COLO668 (cell line): ENCODE data around the gene TPST1.
"Not testable (repeated sequence)": the region's sequence is repeated elsewhere in the genome, so short reads cannot be mapped to it uniquely, and the experiment has no call there.

Experiments used
- DNase-seq: peaks from one replicate; lab custom pipeline; 2025; ENCODE audit not compliant: unreplicated experiment; lab: John Stamatoyannopoulos, UW

TPST1 gene

DNA sequence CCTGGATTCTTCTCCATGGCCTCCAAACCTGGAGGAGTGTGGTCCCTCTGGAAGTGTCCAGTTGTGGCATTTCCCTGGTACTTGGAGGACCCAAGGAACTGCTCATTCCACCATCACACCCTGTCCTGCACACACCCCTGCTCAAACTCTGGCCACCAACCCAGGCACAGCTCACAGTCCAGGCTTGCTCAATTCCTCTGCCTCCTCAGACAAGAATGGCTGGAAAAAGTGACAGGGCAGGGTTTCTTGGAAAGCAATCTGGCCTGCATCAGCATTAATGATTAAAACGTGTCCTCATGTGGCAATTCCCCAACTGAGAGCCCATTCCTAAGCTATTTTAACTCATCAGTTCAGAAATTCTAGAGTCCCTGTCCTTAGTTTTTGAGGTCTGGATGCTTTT, 17.2 kb upstream of the TPST1 start:
- no peak for DNase-seq

DNA sequence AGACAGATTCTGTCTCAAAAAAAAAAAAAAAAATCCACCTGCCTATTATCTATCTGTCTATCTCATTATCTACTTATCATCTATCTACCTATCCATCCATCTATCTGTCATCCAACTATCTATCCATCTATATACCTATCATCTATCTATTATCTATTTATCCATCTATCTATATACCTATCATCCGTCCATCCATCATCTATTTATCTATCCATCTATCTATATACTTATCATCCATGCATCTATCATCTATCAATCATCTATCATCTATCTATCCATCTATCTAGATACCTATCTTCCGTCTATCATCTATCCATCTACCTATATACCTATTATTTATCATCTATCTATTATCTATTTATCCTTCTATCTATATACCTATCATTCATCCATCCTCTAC, 16.5 kb upstream of the TPST1 start:
- no peak for DNase-seq

DNA sequence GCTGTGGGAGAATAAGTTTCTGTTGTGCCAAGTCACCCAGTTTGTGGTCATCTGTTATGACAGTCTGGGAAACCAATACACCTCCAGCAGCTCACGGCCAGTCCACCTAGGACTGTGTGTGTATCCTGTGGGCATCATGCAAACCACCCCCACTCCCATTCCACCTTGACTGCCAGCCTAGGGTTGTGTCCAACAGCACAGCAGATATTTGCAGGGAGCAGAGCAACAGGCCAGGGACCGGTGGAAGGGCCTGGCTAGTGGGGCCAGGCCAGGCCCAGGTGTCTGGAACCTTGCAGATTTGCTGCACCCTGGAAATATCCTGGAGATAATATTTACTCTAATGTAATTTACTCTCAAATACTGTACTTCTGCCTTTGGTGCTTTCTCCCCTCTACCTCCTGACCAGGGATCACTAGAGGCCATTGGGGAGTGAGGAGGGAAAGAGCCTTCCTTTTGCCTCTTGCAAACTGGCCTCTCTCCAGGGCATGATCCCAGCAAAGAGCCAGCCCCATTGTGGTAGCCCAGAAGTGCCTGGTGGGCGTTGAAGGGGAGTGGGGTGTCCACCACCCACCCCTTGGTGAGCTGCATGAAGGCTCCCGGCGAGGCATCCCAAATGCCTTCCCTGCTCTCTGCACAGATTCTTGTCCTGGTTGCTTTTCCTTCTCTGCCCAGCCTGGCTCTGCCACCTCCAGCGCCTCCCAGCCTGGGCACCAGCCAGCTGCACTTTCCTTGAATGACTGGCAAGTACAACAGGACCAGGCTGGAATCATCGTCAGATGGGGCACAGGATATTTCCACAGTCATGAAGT, 15.2 kb upstream of the TPST1 start:
- DNase-seq = no peak

DNA sequence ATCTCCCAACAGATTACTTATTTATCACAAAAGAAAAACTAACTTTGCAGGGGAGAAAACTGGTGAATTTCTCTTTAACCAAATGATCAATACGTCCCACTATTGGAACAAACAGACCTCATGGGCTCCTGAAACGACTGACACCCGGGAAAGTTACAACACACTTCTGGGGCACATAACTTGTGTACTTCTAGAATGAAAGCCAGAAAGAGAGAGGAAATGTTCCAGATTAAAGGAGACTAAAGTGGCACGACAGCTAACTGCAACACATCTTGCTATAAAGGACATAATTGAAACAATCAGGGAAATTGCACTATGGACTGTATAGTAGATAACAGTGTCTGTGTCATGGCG, 14.7 kb upstream of the TPST1 start:
- DNase-seq = no peak

DNA sequence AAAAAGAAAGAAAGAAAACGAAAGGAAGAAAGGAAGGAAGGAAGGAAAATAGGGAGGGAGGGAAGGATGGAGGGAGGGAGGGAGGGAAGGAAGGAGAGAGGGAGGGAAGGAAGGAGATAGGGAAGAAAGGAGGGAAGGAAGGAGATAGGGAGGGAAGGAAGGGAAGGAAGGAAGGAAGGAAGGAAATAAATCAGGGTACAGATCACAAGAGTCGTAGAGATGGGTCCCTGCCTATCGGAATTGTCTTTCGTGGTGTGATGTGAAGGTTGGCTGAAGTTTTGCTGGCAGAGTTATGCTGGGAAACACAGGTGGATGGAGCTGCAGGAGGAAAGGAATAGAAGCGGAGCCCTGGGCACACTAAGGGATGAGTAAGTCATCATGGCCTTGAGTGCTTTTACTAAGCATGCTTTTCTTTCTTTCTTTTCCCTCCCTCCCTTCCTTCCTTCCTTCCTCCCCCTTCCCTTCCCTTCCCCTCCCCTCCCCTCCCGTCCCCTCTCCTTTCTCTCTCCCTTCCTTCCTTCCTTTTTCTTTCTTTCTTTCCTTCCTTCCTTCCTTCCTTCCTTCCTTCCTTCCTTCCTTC, 11.9 kb upstream of the TPST1 start:
- DNase-seq = no peak

DNA sequence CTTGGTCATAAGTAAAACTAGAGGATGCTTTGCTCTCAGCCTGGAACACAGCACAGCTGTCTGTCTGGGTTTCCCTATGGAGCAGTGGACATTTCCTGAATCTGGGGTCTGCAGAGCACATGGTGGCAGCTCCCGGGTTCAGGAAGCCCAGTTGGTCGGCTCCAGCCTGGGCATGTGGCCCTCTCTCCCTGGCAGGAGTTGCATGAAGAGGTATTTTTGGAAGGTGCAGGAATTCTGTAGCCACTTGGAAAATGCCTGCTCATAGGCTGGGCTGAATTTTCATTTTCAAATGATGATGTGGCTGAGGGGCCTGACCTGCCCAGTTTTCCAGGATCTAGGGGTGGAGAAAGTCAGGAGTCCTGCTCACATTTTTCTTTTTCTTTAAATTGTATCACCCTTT, 6.7 kb upstream of the TPST1 start:
- DNase-seq = no peak

DNA sequence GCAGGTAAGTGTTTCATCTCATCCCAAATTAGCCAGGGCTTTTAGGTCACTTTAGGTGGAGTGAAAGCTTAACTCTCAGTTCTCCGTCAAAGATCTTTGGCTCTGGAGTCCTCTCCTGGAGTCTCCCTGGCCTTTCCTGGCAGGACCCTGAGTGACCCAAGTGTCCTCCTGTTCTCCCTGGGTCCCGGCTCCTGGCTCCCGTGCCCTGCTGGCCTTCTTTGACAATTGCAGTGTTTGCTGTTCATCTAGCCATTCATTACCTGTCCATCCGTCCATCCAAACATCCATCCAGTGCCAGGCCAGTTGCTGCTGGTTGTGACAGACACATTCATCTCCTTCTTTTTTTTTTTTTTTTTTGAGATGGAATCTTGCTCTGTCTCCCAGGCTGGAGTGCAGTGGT, 6.2 kb upstream of the TPST1 start:
- no peak for DNase-seq

DNA sequence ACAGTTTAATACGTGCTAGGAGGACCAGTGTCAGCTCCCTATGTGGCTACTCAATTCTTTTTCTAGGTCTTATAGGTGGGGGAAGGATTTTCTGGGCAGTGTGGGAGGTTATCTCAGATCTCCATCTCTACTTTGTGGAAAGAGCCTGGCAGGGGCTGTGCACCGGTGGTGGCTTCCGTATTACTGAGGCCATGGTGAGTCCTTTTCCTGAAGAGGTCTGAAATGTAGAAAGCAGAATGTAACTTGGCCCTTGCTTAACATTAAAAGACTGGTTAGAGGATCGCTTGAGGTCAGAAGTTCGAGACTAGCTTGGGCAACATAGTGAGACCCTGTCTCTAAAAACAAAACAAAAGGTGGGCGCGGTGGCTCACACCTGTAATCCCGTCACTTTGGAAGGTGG, 2.7 kb upstream of the TPST1 start:
- no peak for DNase-seq

DNA sequence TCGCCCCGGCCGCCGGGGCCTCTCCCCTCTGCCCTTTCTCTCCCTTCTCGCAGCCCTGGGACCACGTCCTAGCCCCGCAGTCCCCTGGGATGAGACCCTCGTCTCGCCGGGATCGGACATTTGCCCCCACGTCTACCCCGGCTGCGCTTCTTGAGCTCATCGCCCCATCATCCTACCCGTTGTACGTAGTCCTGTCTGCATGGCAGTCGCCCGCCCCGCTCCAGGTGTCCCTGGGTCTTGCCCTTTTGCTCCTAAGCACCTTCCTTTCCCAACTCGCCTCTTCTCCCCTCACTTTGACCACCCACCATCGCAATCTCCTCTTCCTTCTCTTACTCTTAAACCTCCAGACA, 582 bp downstream of the TPST1 start:
- peak; percentile 24 for DNase-seq

DNA sequence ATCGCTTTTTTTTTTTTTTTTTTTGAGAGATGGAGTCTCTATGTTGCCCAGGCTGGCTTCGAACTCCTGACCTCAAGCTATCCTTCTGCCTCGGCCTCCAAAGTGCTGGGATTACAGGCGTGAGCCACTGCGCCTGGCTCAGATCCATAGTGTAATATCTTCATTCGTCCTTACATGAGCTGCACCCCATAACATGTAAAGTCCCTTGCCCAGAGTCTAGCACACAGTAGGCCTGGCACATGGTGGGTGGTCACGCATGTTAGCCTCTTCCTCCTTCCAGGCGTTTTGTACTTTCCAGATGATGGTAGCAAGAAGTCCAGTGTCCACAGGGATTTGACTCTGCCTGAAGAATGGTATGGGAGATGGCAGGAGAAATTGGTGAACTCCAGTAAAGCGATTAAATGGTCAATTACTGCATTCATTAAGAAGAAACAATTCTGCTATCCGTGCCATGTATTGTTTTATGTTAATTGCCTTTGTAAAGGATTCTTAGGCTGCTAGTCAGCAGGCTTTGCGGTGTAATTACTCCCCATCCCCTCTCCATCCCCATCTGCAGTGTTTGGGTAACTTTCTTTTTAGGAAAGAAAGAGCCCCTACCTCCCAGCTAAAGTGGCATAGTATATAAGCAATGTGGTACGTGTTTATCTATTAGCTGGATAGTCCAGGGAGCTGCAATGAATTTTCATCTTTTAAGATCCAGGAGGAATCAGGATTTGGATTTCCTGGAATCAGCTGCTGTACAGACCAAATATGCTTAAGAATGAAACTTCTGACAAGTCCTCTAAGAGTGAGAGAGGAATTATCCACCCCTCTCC, 1.2 kb downstream of the TPST1 start:
- DNase-seq = no peak

DNA sequence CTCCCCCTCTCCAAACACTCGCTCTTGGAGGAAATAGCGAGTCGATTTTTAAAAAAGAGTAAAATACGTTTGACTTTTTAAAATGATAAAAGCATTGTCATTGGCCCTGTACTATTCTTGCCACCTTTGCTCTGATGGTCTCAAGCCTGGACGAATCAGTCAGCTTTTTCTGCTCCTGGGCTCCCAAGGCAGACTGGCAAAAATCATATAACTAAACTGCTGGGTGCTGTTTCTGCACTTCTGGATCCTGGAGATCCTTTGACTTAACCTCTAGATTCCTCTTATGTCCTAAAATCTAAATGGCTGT, 1.8 kb downstream of the TPST1 start:
- DNase-seq = no peak

DNA sequence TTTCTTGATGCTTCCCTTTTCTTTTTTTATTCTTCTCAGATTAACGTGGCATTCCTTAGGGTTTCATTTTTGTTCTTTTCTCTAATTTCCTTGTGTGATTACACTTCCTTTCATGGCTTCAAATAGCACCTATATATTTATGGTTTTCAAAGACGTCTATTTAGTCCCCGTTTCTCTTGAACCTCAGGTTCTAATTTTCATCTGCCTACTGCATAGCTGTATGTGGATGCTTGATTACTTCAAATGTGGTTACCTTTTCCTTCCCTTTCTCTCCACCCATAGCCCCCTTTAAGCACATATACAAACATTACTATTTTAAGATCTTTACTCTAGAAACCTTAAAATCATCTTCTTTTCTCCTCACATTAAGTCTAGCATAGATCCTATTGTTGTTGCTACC, 2.4 kb downstream of the TPST1 start:
- DNase-seq = no peak

DNA sequence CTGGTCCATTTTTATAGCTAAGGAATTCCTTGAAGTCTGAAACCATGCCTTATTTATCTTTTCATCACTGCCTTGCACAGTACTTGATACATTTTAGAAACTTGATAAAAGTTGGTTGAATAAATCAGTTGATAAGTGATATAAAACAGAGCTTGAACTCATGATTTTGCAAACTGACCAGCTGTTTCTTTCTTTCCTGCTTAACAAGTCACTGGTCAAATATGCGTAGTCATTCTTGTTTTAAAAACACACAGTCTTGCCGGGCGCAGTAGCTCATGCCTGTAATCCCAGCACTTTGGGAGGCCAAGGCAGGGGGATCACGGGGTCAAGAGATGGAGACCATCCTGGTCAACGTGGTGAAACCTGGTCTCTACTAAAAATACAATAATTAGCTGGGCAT, 6.3 kb downstream of the TPST1 start:
- no peak for DNase-seq

DNA sequence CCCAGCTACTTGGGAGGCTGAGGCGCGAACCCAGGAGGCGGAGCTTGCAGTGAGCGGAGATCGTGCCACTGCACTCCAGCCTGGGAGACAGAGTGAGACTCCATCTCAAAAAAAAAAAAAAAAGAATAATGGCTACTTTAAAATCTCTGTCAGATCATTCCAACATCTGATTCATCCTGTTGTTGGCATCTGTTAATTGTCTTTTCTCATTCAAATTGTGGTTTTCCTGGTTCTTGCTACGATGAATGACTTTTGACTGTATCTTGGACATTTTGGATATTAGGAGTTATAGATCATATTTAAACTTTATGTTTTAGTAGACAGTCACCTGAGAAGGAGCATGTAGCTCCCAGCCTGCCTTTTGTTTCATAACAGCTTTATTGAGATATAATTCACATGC, 8.5 kb downstream of the TPST1 start:
- no peak for DNase-seq

DNA sequence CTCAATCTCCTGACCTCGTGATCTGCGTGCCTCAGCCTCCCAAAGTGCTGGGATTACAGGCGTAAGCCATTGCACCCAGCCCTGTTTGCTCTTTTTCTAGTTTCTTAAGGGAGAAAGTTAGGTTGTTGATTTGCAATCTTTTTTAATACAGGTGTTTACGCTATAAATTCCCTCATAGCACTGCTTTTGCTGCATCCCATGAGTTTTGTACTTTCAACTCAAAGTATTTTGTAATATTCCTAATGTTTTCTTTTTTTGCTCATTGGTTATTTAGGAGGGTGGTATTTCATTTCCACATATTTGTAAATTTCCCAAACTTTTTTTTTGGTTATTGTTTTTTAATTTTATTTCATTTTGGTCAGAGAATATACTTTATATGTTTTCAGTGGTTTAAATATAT, 11.6 kb downstream of the TPST1 start:
- DNase-seq = no peak

DNA sequence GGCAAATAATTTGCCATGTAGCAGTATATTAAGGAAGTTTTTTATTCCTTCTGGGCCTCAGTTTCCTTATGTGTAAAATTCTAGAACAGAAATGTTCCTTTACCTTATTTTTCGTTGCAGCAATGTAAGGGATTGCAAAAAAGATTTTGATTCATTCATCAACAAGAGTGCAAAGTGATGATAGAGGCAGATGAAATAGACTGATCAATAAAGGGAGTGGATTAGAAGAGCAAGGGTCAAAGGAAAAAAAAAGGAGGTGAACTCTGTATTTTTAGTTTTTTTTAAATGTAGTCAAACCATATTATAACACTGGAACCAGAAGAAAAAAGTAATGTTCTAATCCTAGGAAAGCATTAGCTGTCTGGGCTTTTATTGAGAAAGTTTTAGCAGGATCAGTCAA, 14.7 kb downstream of the TPST1 start:
- no peak for DNase-seq

DNA sequence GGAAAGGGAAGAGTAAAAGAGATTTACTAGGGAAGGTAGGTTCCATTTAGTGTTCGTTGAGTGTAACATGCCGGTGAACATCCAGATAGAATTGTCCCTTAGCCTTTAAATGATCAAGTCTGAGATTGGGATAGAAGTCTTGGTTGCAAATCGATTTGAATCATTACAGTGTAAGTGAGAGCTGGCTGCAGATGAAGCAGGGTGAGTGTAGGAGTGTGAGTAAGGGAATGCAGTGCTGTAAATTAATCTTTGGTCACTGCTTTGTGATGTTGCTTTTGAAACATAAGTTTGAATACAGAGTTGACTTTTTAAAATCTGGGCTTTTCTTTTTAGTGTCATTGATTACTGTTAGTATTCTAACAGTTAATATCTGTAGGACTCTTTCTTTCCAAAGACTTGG, 16.3 kb downstream of the TPST1 start:
- no peak for DNase-seq

DNA sequence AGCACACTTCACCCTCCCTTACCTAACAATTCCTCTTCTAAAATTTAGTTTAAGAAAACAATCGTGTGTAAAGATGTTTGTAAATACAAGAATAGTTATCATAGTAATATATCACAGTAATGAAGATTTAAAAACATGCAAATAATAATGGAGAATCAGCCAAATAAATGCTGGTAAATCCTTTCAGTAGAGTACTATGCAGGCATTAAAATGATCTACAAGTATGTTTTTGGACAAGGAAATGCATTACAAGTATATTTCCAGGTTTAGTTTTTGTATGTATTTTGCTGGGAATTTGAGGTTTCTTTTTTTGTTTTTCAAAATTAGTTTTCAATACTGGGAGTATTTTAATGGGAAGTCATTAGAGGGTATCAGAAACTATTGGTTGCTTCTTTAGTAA, 22.7 kb downstream of the TPST1 start:
- no peak for DNase-seq

DNA sequence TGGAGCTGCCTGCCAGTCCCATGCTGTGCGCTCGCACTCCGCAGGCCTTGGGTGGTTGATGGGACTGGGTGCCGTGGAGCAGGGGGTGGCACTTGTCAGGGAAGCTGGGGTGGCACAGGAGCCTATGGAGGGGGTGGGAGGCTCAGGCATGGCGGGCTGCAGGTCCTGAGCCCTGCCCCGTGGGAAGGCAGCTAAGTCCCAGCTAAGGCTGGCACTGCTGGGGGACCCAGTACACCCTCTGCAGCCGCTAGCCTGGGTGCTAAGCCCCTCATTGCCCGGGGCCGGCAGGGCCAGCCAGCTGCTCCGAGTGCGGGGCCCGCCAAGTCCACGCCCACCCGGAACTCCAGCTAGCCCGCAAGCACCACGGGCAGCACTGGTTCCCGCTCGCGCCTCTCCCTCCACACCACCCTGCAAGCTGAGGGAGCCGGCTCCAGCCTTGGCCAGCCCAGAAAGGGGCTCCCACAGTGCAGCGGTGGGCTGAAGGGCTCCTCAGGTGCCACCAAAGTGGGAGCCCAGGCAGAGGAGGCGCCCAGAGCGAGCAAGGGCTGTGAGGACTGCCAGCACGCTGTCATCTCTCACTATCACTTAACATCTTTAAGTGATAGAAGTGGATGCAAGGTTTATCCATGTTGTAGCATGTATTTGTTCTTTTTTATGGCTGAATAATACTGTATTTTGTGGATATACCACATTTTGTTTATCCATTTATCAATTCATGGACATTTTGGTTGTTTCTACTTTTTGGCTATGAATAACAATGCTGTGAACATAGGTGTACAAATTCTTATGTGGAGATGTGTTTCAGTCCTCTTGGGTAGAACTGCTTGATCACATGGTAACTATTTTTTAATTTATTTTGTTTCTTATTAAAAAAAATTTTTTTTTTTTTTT, 26.4 kb downstream of the TPST1 start:
- DNase-seq = not testable (repeated sequence)

DNA sequence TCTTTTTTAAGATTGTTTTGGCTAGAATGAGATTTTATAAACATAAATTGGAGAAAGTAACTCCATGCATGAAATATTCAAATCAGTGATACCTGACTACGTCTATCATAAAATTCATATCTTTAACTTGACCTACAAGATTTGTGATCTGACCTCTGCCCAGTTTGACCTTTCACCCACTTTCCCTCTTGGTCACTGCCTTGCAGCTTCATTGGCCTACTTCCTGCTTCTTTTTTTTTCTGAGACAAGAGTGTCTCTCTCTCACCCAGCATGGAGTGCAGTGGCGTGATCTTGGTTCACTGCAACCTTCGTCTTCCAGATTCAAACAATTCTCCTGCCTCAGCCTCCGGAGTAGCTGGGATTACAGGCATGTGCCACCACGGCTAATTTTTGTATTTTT, 28.5 kb downstream of the TPST1 start:
- no peak for DNase-seq

DNA sequence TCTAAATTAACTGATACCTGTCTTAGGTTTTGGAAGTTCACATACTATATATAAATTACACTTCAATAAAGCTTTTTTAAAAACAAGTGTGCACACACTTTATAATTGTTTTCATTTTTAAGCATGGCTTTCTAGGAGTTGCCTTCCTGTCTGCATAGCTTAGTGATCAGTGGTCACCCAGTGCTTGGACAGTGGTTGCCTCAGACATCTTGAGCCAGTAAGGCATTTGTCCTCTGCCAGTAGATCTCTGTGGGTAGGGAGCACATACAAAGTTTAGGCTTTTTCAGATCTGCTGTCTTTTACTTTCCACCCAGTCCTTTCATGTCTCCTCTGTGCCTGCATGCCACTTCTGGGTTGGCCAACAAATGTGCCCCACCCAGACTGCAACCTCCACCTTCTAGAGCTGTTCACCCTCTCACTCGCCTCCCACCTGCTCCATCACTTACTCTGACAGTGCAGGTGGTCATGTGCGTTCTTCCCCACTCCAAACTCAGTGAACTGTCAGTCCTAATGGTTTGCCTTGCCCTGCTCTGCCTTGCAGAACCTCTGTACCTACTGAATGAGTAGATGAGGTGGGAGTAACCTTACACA, 31.7 kb downstream of the TPST1 start:
- no peak for DNase-seq
